Esophagus muscularis mucosa (tissue), 4 donors: ENCODE data around the gene E2F6.

Experiments used
- CTCF ChIP-seq, 3 experiments: fragments of 200-600 bp in 2 of 3; fragments of 450-650 bp in 1 of 3; sonication (generic) in 2 of 3; IDR thresholded peaks; one replicate each; pipeline ENCODE4 v1.5.1; 2017 to 2019; ENCODE audit warnings: antibody characterized with exemption in 3 of 3, mild to moderate bottlenecking in 2 of 3, moderate library complexity in 1 of 3
- EP300 ChIP-seq: sonication (generic); formaldehyde crosslinking; IDR thresholded peaks from one replicate; pipeline ENCODE4 v1.6.1; 2017; ENCODE audit warnings: antibody characterized with exemption
- POLR2A ChIP-seq: fragments of 450-650 bp; IDR thresholded peaks from one replicate; pipeline ENCODE4 v1.6.1; 2017; ENCODE audit warnings: antibody characterized with exemption, moderate library complexity, mild to moderate bottlenecking, low read depth
- POLR2AphosphoS5 ChIP-seq, 2 donors: sonication (generic); formaldehyde crosslinking; IDR thresholded peaks; one replicate each; pipeline ENCODE4 v1.6.1; 2017; ENCODE audit warnings: antibody characterized with exemption in 2 of 2

- no peak for TF ChIP-seq POLR2A
- TF ChIP-seq EP300 = no peak
- no peak for TF ChIP-seq CTCF (IDR thresholded peaks at IDR 0.05)
- TF ChIP-seq POLR2AphosphoS5 (IDR thresholded peaks at IDR 0.05) = no peak
Measured at GRCh38 chr2:11422491-11422865, 43.5 kb downstream of the E2F6 start.
